NCI-H1930 (cell line): ENCODE results near the gene RPL32.
A peak's percentile ranks its signal among the peaks of the same experiment; 100 is the strongest.
"Not testable (repeated sequence)": the region's sequence is repeated elsewhere in the genome, so short reads cannot be mapped to it uniquely, and the experiment has no call there.

Experiments used
- DNase-seq, 2 experiments: peaks; one replicate each; lab custom pipeline; 2025; lab: John Stamatoyannopoulos, UW

The RPL32 gene

DNA sequence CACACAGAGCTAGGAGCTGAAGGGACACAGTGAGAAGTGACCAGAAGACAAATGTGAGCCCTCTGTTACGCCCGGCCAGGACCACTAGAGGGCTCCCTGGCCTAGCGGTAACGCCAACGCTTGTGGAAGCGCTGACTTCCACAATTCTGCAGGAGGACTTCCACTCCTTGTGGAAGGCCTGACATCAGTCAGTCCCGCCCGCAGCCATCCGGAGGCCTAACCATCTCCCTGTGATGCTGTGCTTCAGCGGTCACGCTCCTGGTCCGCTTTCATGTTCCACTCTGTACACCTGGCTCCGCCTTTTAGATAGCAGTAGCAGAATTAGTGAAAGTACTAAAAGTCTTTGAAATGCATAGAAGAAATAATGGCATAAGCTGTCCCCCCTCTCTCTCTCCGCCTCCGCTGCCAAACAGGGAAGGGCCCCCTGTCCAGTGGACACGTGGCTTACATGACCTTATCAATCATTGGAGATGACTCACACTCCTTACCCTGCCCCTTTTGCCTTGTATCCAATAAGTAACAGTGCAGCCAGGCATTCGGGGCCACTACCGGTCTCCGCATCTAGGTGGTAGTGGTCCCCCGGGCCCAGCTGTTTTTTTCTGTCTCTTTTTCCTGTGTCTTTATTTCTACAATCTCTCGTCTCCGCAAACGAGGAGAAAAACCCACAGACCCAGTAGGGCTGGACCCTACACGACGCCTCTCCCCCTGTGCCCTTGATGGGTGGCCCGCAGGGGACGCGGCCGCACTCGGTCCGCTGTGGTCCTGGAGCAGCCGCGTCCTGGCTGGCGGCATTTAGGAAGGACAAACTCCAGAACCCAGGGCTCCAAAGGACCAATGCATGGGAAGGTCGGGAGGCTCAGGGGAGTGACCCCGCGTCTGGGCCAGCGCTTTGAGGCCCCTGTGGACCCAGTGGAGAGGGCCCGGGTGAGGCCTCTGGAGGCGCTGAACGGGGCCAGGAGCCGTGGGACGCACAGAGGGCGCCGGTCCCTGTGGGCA, 27.0 kb upstream of the RPL32 start:
- peak; percentile 55 to 61 for DNase-seq

GRCh38 chr3:12866836-12867235, 25.5 kb upstream of the RPL32 start:
- DNase-seq, result no peak

DNA sequence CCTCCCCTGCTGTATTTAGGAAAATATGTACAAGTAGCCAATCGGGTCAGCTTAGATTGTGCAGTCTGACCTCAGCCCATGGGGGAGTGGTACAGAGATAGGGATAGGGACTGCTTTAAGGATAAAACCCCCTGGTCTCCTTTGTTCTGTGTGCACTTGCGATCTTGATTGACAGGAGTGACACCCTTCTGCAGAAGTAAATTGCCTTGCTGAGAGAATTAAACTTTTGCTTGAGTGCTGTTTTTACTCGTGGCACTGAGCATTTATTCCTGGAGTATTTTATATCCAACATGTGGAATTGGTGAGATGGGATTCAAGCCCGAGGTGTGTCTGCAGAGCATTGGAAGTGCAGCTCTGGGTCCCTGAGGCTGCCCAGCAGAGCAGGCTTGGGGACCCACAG, 23.9 kb upstream of the RPL32 start:
- DNase-seq, result no peak

DNA sequence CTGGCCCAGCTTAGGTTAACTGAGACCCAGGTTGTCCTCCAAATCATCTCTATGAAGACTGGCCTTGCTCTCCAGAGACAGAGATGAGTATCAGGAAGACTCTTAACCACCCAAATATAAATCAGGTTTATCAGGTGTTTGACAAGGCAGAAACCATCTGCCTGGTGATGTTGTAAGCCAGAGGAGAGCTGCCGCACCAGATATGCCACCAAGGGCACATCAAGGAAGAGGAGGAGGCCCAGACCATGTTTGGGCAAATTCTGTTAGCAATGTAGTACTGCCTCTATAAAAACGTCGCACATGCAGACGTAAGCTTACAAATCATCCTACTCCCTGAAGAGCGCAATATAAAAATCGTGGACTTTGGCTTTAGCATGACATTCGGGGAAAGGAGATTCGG, 21.0 kb upstream of the RPL32 start:
- DNase-seq, result no peak

- no peak for DNase-seq
Measured at GRCh38 chr3:12861611-12862010, 20.2 kb upstream of the RPL32 start.

- no peak for DNase-seq
Measured at GRCh38 chr3:12859840-12860239, 18.5 kb upstream of the RPL32 start.

DNA sequence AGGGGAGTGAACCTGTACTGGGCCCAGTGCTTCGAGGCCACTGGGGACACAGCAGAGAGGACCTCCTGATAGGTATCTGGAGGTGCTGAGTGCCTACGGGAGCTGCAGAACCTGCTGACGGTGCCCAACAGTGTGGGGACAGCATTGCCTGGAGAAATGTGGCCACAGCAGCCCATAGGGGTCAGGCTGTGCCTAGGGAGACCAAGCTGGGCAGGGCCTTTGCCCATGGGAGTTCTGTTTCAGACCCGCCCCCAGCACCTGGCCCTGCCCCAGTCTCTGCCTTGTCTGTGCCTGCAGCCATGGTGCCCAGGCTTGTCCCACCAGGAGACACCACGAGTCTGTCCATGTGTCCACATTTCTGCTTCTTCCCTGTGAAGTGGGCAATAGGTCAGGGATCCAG, 15.3 kb upstream of the RPL32 start:
- DNase-seq, result no peak

DNA sequence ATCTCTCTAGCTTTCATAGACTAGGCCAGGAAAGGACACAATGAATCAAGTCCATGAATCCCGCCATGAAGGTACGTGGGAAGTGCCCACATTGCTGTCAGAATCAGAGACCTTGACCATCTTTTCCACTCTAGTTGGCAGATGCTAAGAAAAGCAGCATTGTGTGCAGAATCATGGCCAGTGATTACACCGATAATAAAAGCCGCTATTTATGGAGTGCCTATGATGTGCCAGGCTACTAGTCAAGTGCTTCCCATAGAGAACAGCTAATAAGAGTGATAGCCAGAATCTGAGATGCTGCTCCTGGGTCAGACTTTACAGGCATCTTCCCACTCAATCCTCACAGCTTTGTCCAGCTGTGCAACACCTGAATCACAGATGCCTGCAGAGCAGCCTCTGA, 13.2 kb upstream of the RPL32 start:
- DNase-seq, result no peak

DNA sequence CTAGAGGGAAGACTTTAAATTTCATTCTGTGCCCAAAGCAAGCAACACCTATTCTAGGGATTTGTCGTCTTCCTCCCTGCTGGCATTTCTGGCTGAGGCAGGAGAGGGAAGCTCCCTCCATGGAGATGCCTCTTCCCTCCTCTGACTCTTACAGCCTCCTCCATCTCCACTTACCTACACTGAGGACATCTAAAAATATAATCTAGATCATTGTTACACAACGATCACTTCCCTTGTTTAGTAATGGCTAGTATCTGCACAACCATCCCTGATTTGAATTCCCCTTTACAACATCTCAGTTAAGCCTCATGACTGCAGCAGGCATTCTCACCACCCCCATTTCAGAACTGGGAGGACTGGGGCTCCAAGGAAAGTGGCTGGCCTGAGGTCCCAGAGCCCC, 12.5 kb upstream of the RPL32 start:
- DNase-seq, result not testable (repeated sequence)

DNA sequence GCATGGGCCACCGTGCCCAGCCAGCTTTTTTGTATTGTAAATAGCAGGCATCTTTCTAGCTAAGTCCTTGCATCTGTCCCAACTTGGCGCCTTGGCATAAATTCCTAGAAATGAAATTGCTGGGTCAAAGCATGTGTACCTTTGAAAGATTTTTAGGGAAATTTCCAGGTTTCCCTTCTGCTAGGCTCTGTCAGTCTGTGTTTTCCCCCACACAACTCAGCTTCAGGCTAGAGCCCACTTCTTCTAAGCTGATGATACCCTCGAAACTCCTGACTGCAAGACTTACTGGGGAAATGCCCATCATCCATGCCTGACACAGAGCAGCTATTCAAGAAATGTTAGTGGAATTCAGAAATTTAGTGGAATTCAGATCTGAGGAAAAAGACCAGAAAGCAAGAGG, 10.8 kb upstream of the RPL32 start:
- no peak for DNase-seq

GRCh38 chr3:12845811-12846210, 4.4 kb upstream of the RPL32 start:
- DNase-seq, result no peak

DNA sequence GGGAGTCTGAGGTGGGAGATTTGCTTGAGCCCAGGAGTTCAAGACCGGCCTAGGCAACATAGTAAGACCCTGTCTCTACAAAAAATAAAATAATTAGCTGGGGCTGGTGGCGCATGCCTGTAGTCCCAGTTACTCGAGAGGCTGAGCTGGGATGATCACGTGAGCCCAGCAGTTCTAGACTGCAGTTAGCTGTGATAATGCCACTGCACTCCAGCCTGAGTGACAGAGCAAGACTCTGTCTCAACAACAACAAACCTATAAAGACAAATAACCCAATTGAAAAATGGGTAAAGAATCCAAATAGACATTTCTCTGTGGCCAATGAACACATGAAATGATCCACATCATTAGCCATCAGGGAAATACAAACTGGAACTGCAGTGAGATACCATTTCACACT, 1.1 kb upstream of the RPL32 start:
- no peak for DNase-seq

GRCh38 chr3:12841970-12842328, 584 bp upstream of the RPL32 start:
- no peak for DNase-seq

- DNase-seq, result no peak
Measured at GRCh38 chr3:12840591-12841148, 695 bp downstream of the RPL32 start.

DNA sequence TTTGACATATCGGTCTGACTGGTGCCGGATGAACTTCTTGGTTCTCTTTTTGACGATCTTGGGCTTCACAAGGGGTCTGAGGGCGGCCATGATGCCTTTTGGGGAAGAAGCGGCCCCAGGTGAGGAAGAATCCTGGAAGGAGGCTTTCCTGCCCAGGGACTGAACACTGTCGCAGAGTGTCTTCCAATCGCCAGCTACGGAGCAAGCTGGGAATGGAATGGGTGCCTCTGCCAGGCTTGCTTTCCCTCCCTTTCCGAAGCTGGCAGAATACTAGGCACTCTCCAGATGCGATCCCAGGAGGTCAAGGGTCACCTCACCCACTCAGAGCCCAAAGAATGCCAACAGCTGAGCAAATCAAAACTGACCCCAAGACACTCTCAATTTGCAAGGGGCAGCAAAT, 1.2 kb downstream of the RPL32 start:
- DNase-seq, result not testable (repeated sequence)

DNA sequence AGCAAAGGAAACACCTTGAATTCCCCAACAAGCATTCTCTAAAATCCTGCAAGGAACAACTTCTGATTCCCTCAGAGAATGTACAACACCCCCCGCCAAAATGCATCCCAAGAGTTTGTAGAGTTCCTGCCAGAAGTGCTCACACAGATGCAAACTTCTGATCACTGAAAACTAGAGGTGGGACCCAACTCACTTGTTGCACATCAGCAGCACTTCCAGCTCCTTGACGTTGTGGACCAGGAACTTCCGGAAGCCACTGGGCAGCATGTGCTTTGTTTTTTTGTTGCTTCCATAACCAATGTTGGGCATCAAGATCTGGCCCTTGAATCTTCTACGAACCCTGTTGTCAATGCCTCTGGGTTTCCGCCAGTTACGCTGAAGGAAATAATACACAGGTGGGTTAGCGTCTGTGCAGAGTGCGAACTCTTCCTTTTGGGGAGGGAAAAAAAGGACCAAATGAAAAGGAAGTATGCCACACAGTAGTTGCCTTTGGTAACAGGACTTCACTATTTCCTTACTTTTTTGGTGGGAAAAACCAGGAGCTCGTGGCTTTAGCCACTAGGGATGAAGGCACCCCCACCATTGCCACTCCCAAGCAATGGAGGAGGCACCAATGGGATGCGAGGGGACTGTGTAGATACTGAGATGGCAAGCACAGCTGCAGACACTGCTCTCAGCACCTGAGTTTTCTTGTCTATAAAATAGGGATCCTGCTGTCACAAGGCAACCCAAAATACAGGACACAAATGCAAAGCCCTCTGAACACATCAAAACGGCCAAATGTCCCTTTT, 2.0 kb downstream of the RPL32 start:
- DNase-seq, result no peak

DNA sequence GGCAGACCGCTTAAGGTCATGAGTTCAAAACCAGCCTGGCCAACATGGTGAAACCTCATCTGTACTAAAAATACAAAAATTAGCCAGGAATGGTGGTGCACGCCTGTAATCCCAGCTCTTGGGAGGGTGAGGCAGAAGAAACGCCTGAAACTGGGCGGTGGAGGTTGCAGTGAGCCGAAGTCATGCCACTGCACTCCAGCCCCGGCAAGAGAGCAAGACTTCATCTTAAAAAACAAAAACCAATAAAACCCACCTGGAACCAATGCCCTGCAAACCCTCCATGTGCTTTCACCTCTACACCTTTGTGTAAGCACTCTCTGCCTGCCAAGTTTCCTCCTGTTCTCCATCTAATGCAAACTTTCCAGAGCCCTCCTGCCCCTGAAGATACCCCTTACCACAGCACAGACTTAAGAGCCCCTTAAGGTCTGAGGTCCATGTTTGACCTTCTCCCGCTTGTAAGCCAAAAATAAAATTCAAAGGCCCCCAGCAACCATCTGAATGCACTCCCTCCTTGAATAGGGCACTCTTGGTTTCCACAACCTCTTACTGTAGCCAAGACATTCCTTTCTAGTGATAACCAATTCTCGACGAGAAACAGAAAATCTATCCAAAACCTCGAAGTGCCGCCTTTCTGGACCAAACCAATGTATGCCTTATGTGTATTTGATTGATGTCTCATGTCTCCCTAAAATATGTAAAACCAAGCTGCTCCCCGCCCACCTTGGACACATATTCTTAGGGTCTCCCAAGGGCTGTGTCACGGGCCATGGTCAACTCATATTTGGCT, 3.0 kb downstream of the RPL32 start:
- DNase-seq, result no peak

DNA sequence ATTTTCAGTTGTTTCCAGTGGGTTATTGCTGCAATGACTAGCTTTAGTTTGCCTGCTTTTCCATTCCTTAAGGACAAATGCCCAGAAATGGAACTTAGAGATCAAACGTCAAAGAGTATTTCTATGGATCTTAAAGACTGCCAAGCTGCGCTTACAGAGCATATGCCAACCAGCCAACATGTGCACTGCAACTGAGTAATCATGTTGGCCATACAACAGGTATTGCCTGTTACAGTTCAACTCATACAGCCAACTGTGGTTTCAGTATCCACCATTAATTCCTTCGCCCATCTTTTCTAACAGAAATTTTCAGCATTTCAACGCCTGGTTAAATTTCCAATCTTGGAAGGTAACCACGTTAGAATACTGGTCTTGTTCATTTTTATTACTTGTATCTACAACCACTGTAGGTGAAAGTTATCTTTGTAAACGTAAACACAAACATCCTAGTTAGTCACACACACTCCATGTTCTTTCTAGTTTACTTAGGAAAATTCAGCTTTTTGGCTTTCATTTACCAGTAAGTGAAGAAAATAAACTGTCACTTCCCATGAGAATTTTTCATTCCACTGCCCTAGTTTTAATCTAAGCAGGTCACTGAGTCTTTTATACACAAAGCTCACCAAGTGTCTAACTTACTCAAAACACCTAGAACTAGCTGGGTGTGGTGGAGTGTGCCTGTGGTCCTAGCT, 3.9 kb downstream of the RPL32 start:
- no peak for DNase-seq

DNA sequence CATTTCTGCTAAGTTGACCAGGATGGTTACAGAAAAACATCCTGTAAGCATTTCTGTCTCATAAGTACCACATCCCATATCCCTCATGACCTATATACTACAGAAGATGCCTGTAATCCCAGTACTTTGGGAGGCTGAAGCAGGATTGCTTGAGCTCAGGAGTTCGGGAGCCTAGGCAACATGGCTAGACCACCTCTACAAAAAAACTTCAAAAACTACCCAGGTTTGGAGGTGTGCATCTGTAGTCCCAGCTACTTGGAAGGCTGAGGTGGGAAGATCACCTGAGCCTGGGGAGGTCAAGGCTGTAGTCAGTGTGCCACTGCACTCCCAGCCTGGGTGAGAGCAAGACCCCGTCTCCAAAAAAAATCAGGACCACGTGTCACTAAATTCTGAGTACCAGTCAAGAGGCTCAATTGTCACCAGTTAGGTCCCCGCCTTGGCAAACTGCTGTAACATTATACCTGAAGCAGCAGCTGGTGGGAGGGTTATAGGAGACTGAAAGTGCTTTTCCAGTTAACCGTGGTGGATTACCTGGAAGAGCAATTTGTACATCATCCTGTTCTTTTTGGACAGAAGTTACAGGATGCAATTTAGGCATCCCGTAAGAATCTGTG, 6.2 kb downstream of the RPL32 start:
- DNase-seq, result no peak

GRCh38 chr3:12833222-12834161, 7.9 kb downstream of the RPL32 start:
- no peak for DNase-seq
